Measurements from ENCODE around the gene GPR108. TPM values are rescaled to one million over a fixed set of nuclear protein-coding genes. Genes with fewer than 3 reads are reported as not detected.

The GPR108 gene
- total and polyA plus RNA-seq, 2 of the 13 experiments (the other 11 are each of a cell fraction or from before 2014, with no cell fraction given), result 36.4 to 63.0 TPM

DNA sequence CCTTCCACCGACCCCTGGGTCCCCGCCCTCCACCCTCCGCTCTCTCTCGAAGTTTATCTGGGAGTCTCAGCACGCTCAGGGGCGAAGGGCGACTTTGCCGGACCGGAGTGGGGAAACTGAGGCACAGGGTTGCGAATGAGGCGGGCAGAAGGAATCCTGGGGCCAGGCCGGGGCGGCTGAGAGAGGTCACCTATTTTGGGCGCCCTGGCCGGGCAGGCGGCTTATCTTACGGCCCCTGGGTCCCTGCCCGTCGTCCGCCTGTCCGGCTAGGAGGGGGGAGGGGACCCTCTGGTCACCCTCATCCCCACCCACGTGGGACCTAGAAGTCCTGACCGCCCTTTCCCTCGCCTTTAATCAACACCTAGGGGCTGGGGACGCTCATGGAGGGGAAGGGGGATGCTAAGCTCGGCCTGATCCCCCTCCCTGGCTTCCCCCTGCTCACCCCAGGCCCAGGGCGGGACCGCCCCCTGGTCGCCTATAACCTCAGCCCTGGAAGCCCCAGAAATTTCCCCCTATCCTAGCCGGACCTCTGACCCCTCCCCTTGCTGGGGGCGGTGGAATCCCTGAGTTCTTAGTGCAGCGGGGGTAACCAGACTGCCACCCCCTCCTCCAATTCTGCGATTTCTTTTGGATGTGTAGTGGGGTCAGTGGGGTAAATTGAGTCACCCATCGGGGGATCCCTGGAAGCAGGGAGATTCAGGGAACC, 2.7 kb upstream of the GPR108 start (continued):
- TF ChIP-seq, protein P1, sequence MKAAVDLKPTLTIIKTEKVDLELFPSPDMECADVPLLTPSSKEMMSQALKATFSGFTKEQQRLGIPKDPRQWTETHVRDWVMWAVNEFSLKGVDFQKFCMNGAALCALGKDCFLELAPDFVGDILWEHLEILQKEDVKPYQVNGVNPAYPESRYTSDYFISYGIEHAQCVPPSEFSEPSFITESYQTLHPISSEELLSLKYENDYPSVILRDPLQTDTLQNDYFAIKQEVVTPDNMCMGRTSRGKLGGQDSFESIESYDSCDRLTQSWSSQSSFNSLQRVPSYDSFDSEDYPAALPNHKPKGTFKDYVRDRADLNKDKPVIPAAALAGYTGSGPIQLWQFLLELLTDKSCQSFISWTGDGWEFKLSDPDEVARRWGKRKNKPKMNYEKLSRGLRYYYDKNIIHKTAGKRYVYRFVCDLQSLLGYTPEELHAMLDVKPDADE (CRISPR knock-in tag; IDR thresholded peaks at IDR 0.05), result no peak
- TF ChIP-seq RFX3 (CRISPR knock-in tag; IDR thresholded peaks at IDR 0.05) (no peak), PCBP1 (IDR thresholded peaks at IDR 0.05; ENCODE audit: borderline replicate concordance, low read depth, low read length) (no peak), HOXA9 (CRISPR knock-in tag; IDR thresholded peaks at IDR 0.05; ENCODE audit: borderline replicate concordance) (no peak), ZMYM4 (CRISPR knock-in tag; IDR thresholded peaks at IDR 0.05) (0 out of 2 replicates have a peak, but pooled peaks have one; percentile 21), ZNF44 (CRISPR knock-in tag; IDR thresholded peaks at IDR 0.05) (no peak), KLF15 (CRISPR knock-in tag; IDR thresholded peaks at IDR 0.05; ENCODE audit: borderline replicate concordance) (no peak), NONO (IDR thresholded peaks at IDR 0.05) (no peak), NONO (CRISPR knock-in tag; conservative IDR thresholded peaks at IDR 0.05) (no peak), ZFX (CRISPR knock-in tag; IDR thresholded peaks at IDR 0.05; ENCODE audit: low read depth) (no peak; the same call in 1 of the 2 replicates), ZFP62 (CRISPR knock-in tag; IDR thresholded peaks at IDR 0.05) (no peak), ZNF546 (CRISPR knock-in tag; conservative IDR thresholded peaks at IDR 0.05) (no peak), ZNF20 (CRISPR knock-in tag; IDR thresholded peaks at IDR 0.05) (no peak), U2AF2 (IDR thresholded peaks at IDR 0.05; ENCODE audit: low read depth, low read length) (no peak), NR2C2 (CRISPR knock-in tag; IDR thresholded peaks at IDR 0.05; ENCODE audit: borderline replicate concordance) (0 out of 2 replicates have a peak, but pooled peaks have one; percentile 21), ZFP41 (CRISPR knock-in tag; IDR thresholded peaks at IDR 0.05; ENCODE audit: borderline replicate concordance) (no peak), ZNF12 (CRISPR knock-in tag; IDR thresholded peaks at IDR 0.05) (no peak), SIN3A (IDR thresholded peaks at IDR 0.05; ENCODE audit: borderline replicate concordance, low read depth, low read length) (no peak), THYN1 (CRISPR knock-in tag; IDR thresholded peaks at IDR 0.05; ENCODE audit: borderline replicate concordance, low read depth) (no peak)
- TF ChIP-seq, protein P2, sequence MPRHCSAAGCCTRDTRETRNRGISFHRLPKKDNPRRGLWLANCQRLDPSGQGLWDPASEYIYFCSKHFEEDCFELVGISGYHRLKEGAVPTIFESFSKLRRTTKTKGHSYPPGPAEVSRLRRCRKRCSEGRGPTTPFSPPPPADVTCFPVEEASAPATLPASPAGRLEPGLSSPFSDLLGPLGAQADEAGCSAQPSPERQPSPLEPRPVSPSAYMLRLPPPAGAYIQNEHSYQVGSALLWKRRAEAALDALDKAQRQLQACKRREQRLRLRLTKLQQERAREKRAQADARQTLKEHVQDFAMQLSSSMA (CRISPR knock-in tag; IDR thresholded peaks at IDR 0.05), result no peak
- TF ChIP-seq, protein P3, sequence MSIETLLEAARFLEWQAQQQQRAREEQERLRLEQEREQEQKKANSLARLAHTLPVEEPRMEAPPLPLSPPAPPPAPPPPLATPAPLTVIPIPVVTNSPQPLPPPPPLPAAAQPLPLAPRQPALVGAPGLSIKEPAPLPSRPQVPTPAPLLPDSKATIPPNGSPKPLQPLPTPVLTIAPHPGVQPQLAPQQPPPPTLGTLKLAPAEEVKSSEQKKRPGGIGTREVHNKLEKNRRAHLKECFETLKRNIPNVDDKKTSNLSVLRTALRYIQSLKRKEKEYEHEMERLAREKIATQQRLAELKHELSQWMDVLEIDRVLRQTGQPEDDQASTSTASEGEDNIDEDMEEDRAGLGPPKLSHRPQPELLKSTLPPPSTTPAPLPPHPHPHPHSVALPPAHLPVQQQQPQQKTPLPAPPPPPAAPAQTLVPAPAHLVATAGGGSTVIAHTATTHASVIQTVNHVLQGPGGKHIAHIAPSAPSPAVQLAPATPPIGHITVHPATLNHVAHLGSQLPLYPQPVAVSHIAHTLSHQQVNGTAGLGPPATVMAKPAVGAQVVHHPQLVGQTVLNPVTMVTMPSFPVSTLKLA (IDR thresholded peaks at IDR 0.05), result no peak
- TF ChIP-seq, protein P4, sequence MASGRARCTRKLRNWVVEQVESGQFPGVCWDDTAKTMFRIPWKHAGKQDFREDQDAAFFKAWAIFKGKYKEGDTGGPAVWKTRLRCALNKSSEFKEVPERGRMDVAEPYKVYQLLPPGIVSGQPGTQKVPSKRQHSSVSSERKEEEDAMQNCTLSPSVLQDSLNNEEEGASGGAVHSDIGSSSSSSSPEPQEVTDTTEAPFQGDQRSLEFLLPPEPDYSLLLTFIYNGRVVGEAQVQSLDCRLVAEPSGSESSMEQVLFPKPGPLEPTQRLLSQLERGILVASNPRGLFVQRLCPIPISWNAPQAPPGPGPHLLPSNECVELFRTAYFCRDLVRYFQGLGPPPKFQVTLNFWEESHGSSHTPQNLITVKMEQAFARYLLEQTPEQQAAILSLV (CRISPR knock-in tag; IDR thresholded peaks at IDR 0.05; ENCODE audit: borderline replicate concordance), result no peak
- TF ChIP-seq, protein P5, sequence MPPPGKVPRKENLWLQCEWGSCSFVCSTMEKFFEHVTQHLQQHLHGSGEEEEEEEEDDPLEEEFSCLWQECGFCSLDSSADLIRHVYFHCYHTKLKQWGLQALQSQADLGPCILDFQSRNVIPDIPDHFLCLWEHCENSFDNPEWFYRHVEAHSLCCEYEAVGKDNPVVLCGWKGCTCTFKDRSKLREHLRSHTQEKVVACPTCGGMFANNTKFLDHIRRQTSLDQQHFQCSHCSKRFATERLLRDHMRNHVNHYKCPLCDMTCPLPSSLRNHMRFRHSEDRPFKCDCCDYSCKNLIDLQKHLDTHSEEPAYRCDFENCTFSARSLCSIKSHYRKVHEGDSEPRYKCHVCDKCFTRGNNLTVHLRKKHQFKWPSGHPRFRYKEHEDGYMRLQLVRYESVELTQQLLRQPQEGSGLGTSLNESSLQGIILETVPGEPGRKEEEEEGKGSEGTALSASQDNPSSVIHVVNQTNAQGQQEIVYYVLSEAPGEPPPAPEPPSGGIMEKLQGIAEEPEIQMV (CRISPR knock-in tag; IDR thresholded peaks at IDR 0.05; ENCODE audit: low read depth), result no peak
